Naive thymus-derived CD4-positive, alpha-beta T cell (primary cell): ENCODE data around the gene UBTD2. TPM values are rescaled to one million over a fixed set of nuclear protein-coding genes. Genes with fewer than 3 reads are reported as not detected.

Experiments
- ATAC-seq: fragments of 150-1000 bp; cut with Tn5 transposase; 2 replicates; pipeline ENCODE4 v1.10.0; 2021; ENCODE audit warnings: mild to moderate bottlenecking, moderate library complexity
- CTCF ChIA-PET: fragments of 350-600 bp; sonication (Branson Sonifier 250); formaldehyde crosslinking; loops from one replicate; lab custom pipeline; 2021; ENCODE audit warnings: antibody characterized with exemption; lab: Charles Lee
- POLR2A ChIA-PET: fragments of 350-600 bp; sonication (Branson Sonifier 250); formaldehyde crosslinking; loops from one replicate; lab custom pipeline; 2021; ENCODE audit warnings: antibody characterized with exemption, inconsistent platforms; lab: Charles Lee
- DNase-seq, 9 donors: peaks; one replicate each; pipeline versions ENCODE4 v3.0.0 to v3.0.0-alpha.2; 2020 to 2022; ENCODE audit warnings: mixed read lengths in 1 of 9
- H3K27ac ChIP-seq: one replicate; pipeline ENCODE4 v1.7.0; 2013; ENCODE audit warnings: mild to moderate bottlenecking, low read depth, low read length, moderate library complexity
- H3K27me3 ChIP-seq, 2 donors: one replicate each; pipeline ENCODE4 v1.7.0; 2013; ENCODE audit warnings: low read length in 2 of 2, mild to moderate bottlenecking in 2 of 2, moderate library complexity in 2 of 2; ENCODE audit not compliant: control insufficient read depth in 2 of 2, insufficient read depth in 2 of 2
- H3K36me3 ChIP-seq, 3 experiments: 1 replicate in 2 of 3; 2 replicates in 1 of 3; pipeline ENCODE4 v1.7.0; 2013; ENCODE audit warnings: low read length in 3 of 3, mild to moderate bottlenecking in 3 of 3, moderate library complexity in 1 of 3; ENCODE audit not compliant: insufficient read depth in 3 of 3, control insufficient read depth in 2 of 3
- H3K4me1 ChIP-seq, 2 donors: one replicate each; pipeline ENCODE4 v1.7.0; 2013; ENCODE audit warnings: low read length in 2 of 2, mild to moderate bottlenecking in 2 of 2, moderate library complexity in 1 of 2; ENCODE audit not compliant: control insufficient read depth in 2 of 2, insufficient read depth in 2 of 2
- H3K4me3 ChIP-seq: 2 replicates; pipeline ENCODE4 v1.7.0; 2013; ENCODE audit warnings: mild to moderate bottlenecking, low read length
- H3K9me3 ChIP-seq, 3 experiments: 1 replicate in 2 of 3; 2 replicates in 1 of 3; pipeline ENCODE4 v1.7.0; 2013; ENCODE audit warnings: low read length in 3 of 3; ENCODE audit not compliant: control insufficient read depth in 2 of 3
- H3K27ac Mint-ChIP-seq, 9 donors: one replicate each; pipeline ENCODE4 v1.8.0; 2020 to 2022; ENCODE audit warnings: mixed read lengths in 9 of 9, mild to moderate bottlenecking in 8 of 9, moderate library complexity in 5 of 9, inconsistent platforms in 2 of 9
- H3K27me3 Mint-ChIP-seq, 5 donors: one replicate each; pipeline ENCODE4 v1.8.0; 2021 to 2022; ENCODE audit warnings: mixed read lengths in 5 of 5, mild to moderate bottlenecking in 1 of 5
- H3K36me3 Mint-ChIP-seq, 5 donors: one replicate each; pipeline ENCODE4 v1.8.0; 2020 to 2022; ENCODE audit warnings: mixed read lengths in 5 of 5, mild to moderate bottlenecking in 3 of 5, inconsistent platforms in 1 of 5
- H3K4me1 Mint-ChIP-seq, 7 donors: one replicate each; pipeline ENCODE4 v1.8.0; 2020 to 2022; ENCODE audit warnings: mixed read lengths in 7 of 7, mild to moderate bottlenecking in 3 of 7, inconsistent platforms in 1 of 7
- H3K4me3 Mint-ChIP-seq, 10 donors: one replicate each; pipeline ENCODE4 v1.8.0; 2020 to 2022; ENCODE audit warnings: mild to moderate bottlenecking in 10 of 10, mixed read lengths in 10 of 10, moderate library complexity in 6 of 10, inconsistent platforms in 2 of 10
- H3K9me3 Mint-ChIP-seq, 11 donors: one replicate each; pipeline ENCODE4 v1.8.0; 2020 to 2022; ENCODE audit warnings: mixed read lengths in 11 of 11, mild to moderate bottlenecking in 4 of 11, inconsistent platforms in 1 of 11, moderate library complexity in 1 of 11
- intact Hi-C, 2 donors: fragments of 100-400 bp; cut with micrococcal nuclease; formaldehyde crosslinking; loops; one replicate each; pipeline ENCODE4 v1.15.1; 2023
- polyA plus RNA-seq, 2 donors: library from polyadenylated mRNA; unstranded; fragments of 300-500 nt; fragmentation: Illumina TruSeq; gene quantifications; one replicate each; pipeline ENCODE4 v1.2.3, GENCODE V29; 2021
- total RNA-seq, 6 experiments: library from RNA in 5 of 6; stranded (reverse) in 5 of 6; gene quantifications; 1 replicate in 5 of 6; 2 replicates in 1 of 6; pipeline ENCODE4 v1.2.3 and lab custom pipeline; 2021 to 2026

UBTD2 gene
- total and polyA plus RNA-seq, 7 experiments from 2014 or later, result 2.3 to 8.3 (median 4.0) TPM

GRCh38 chr5:172188033-172188892 lies 95.3 kb downstream of the UBTD2 start, which contains the start of gene STK10:
STK10 (minus strand) TSS chr5:172188224; CDS start chr5:172188042, 182 bp downstream.
- no peaks in the 10 kb centered on the region for H3K9me3 ChIP-seq
- Mint-ChIP-seq H3K9me3 (peaks cover 0 to 2% (median 0%) of the 10 kb centered on the region in 11 donors), H3K27me3 (peaks cover 0 to 11% (median 0%) of the 10 kb centered on the region in 5 donors), H3K4me3 (peak within 1 kb of the TSS; percentile 96 to 100 (median 99)), H3K27ac (peak within 1 kb of the TSS; percentile 91 to 100 (median 97)), H3K4me1 (peaks cover 11 to 35% (median 25%) of the 10 kb centered on the region in 7 donors), H3K36me3 (peaks cover under 1 to 32% (median 4%) of the 10 kb centered on the region in 5 donors)
- ChIA-PET CTCF (interaction anchor here (0.6 to 5.9 kb wide), 29 partner anchors 10 to 316 kb away, joined by 3 to 113 read pairs (median 4); partner anchors contain the start of gene FBXW11), POLR2A (interaction anchor here (0.7 to 9.8 kb wide), 12 partner anchors 16 to 183 kb away, joined by 3 to 562 read pairs (median 9); partner anchors contain the start of gene FBXW11)
- peak within 1 kb of the TSS; percentile 94 for H3K27ac ChIP-seq
- H3K4me1 ChIP-seq, result peaks cover 12 to 15% of the 10 kb centered on the region in 2 donors
- peak within 1 kb of the TSS; percentile 89 for H3K4me3 ChIP-seq
- ATAC-seq, result peak; percentile 86
- H3K27me3 ChIP-seq, result no peaks in the 10 kb centered on the region
- H3K36me3 ChIP-seq, result peaks cover 0 to 9% (median 0%) of the 10 kb centered on the region in 3 experiments
- intact Hi-C loops, result loop anchor here (1.0 to 10.0 kb wide), 20 partner anchors 13 to 1856 kb away; partner anchors contain the start of genes FBXW11 (in 2 of the 2), NPM1 (in 2 of the 2), UBTD2 (in 2 of the 2) and BNIP1 (in 1 of the 2)
- DNase-seq, result peak; percentile 82 to 92 (median 90)

- ChIA-PET POLR2A (interaction anchor here (0.6 to 9.8 kb wide), 17 partner anchors 15 to 181 kb away, joined by 3 to 562 read pairs (median 9); partner anchors contain the start of gene FBXW11), CTCF (interaction anchor here (0.6 to 5.9 kb wide), 18 partner anchors 9 to 871 kb away, joined by 3 to 113 read pairs (median 6); no protein-coding TSS in a partner anchor)
- peak overlapping the region; percentile 94 for H3K27ac ChIP-seq
- H3K27ac Mint-ChIP-seq, result peak overlapping the region; percentile 91 to 100 (median 97)
- peak; percentile 43 for ATAC-seq
- peaks cover 21 to 24% of the 10 kb centered on the region in 2 donors for H3K4me1 ChIP-seq
- peaks cover 0 to 2% (median 0%) of the 10 kb centered on the region in 11 donors for H3K9me3 Mint-ChIP-seq
- no peaks in the 10 kb centered on the region for H3K9me3 ChIP-seq
- peaks cover 0 to 11% (median 0%) of the 10 kb centered on the region in 5 donors for H3K27me3 Mint-ChIP-seq
- peaks cover 4 to 36% (median 7%) of the 10 kb centered on the region in 5 donors for H3K36me3 Mint-ChIP-seq
- peak overlapping the region; percentile 89 for H3K4me3 ChIP-seq
- intact Hi-C loops, result loop anchor here (1.0 to 10.0 kb wide), 22 partner anchors 8 to 1855 kb away; partner anchors contain the start of genes FBXW11 (in 2 of the 2), NPM1 (in 2 of the 2), UBTD2 (in 2 of the 2) and BNIP1 (in 1 of the 2)
- H3K27me3 ChIP-seq, result no peaks in the 10 kb centered on the region
- H3K4me3 Mint-ChIP-seq, result peak overlapping the region; percentile 96 to 100 (median 99)
- peaks cover 15 to 39% (median 34%) of the 10 kb centered on the region in 7 donors for H3K4me1 Mint-ChIP-seq
- H3K36me3 ChIP-seq, result peaks cover 0 to 9% (median 0%) of the 10 kb centered on the region in 3 experiments
- DNase-seq, result peak; percentile 36 to 85 (median 58)
Observed at GRCh38 chr5:172187118-172188032, 96.2 kb downstream of the UBTD2 start.

- Histone ChIP-seq H3K27ac (peak overlapping the region; percentile 94), H3K4me3 (peak overlapping the region; percentile 89), H3K27me3 (no peaks in the 10 kb centered on the region), H3K9me3 (no peaks in the 10 kb centered on the region), H3K4me1 (peaks cover 31 to 35% of the 10 kb centered on the region in 2 donors), H3K36me3 (peaks cover 0 to 9% (median 0%) of the 10 kb centered on the region in 3 experiments)
- peak overlapping the region; percentile 91 to 100 (median 97) for H3K27ac Mint-ChIP-seq
- H3K27me3 Mint-ChIP-seq, result peaks cover 0 to 8% (median 0%) of the 10 kb centered on the region in 5 donors
- peaks cover 15 to 45% (median 41%) of the 10 kb centered on the region in 7 donors for H3K4me1 Mint-ChIP-seq
- ChIA-PET POLR2A (interaction anchor here (0.6 to 9.8 kb wide), 17 partner anchors 14 to 179 kb away, joined by 3 to 562 read pairs (median 7); partner anchors contain the start of gene FBXW11), CTCF (interaction anchor here (0.9 to 5.9 kb wide), 14 partner anchors 9 to 584 kb away, joined by 3 to 113 read pairs (median 4); no protein-coding TSS in a partner anchor)
- peaks cover 0 to 2% (median 0%) of the 10 kb centered on the region in 11 donors for H3K9me3 Mint-ChIP-seq
- intact Hi-C loops, result loop anchor here (2.0 to 10.0 kb wide), 7 partner anchors 511 to 1854 kb away; partner anchors contain the start of genes BNIP1 (in 1 of the 2), CPEB4 (in 1 of the 2), NPM1 (in 1 of the 2) and STC2 (in 1 of the 2)
- H3K4me3 Mint-ChIP-seq, result peak overlapping the region; percentile 96 to 100 (median 99)
- H3K36me3 Mint-ChIP-seq, result peaks cover 4 to 39% (median 8%) of the 10 kb centered on the region in 5 donors
- ATAC-seq, result no peak
- no peak for DNase-seq
Observed at GRCh38 chr5:172186114-172186695, 97.4 kb downstream of the UBTD2 start.

- H3K4me1 Mint-ChIP-seq, result peaks cover 22 to 54% (median 49%) of the 10 kb centered on the region in 7 donors
- POLR2A ChIA-PET, result interaction anchor here (1.2 to 9.8 kb wide), 8 partner anchors 13 to 178 kb away, joined by 3 to 562 read pairs (median 18); partner anchors contain the start of gene FBXW11
- CTCF ChIA-PET, result interaction anchor here (0.7 to 5.9 kb wide), 6 partner anchors 10 to 227 kb away, joined by 3 to 113 read pairs (median 6); no protein-coding TSS in a partner anchor
Observed at GRCh38 chr5:172185096-172185461, 98.5 kb downstream of the UBTD2 start.

GRCh38 chr5:172183881-172184280 lies 99.7 kb downstream of the UBTD2 start:
- Histone ChIP-seq H3K9me3 (no peaks in the 10 kb centered on the region), H3K4me3 (peak overlapping the region; percentile 89), H3K27me3 (no peaks in the 10 kb centered on the region), H3K27ac (peak overlapping the region; percentile 94), H3K4me1 (peaks cover 53 to 56% of the 10 kb centered on the region in 2 donors), H3K36me3 (peaks cover 0 to 9% (median 0%) of the 10 kb centered on the region in 3 experiments)
- POLR2A ChIA-PET, result interaction anchor here (0.6 to 9.8 kb wide), 10 partner anchors 12 to 117 kb away, joined by 3 to 562 read pairs (median 4); no protein-coding TSS in a partner anchor
- no peaks in the 10 kb centered on the region for H3K27me3 Mint-ChIP-seq
- no peaks in the 10 kb centered on the region for H3K9me3 Mint-ChIP-seq
- DNase-seq (no peak), ATAC-seq (no peak)
- CTCF ChIA-PET, result interaction anchor here (1.1 to 3.4 kb wide), 3 partner anchors 9 to 78 kb away, joined by 3 to 19 read pairs (median 9); no protein-coding TSS in a partner anchor
- H3K36me3 Mint-ChIP-seq, result peaks cover 4 to 51% (median 11%) of the 10 kb centered on the region in 5 donors
- peaks cover 30 to 66% (median 58%) of the 10 kb centered on the region in 7 donors for H3K4me1 Mint-ChIP-seq
- H3K27ac Mint-ChIP-seq, result peak overlapping the region; percentile 91 to 100 (median 97)
- H3K4me3 Mint-ChIP-seq, result peak overlapping the region; percentile 96 to 100 (median 99)
- intact Hi-C loops, result loop anchor here (10.0 kb wide), 2 partner anchors 961 to 1141 kb away; partner anchors contain the start of genes BNIP1 (in 1 of the 2) and STC2 (in 1 of the 2)

More at GRCh38 chr5:172185096-172185461, 98.5 kb downstream of the UBTD2 start:
- Histone ChIP-seq H3K4me3 (peak overlapping the region; percentile 89), H3K4me1 (peaks cover 41 to 46% of the 10 kb centered on the region in 2 donors), H3K36me3 (peaks cover 0 to 9% (median 0%) of the 10 kb centered on the region in 3 experiments), H3K27ac (peak overlapping the region; percentile 94), H3K27me3 (no peaks in the 10 kb centered on the region), H3K9me3 (no peaks in the 10 kb centered on the region)
- intact Hi-C loops, result loop anchor here (5.0 to 10.0 kb wide), 6 partner anchors 512 to 1853 kb away; partner anchors contain the start of genes BNIP1 (in 1 of the 2), CPEB4 (in 1 of the 2), NPM1 (in 1 of the 2) and STC2 (in 1 of the 2)
- Mint-ChIP-seq H3K9me3 (peaks cover 0 to 2% (median 0%) of the 10 kb centered on the region in 11 donors), H3K4me3 (peak overlapping the region; percentile 96 to 100 (median 99)), H3K27ac (peak overlapping the region; percentile 91 to 100 (median 97)), H3K27me3 (peaks cover 0 to 8% (median 0%) of the 10 kb centered on the region in 5 donors), H3K36me3 (peaks cover 4 to 45% (median 11%) of the 10 kb centered on the region in 5 donors)
- ATAC-seq, result peak; percentile 0
- DNase-seq, result peak in 5 of 9 donors; percentile 40 to 57 (median 51)
